GM12874 (cell line): ENCODE results near the gene ANKS3.

ENCODE experiments used
- CTCF ChIP-seq: IDR thresholded peaks from 2 replicates; pipeline ENCODE4 v1.5.1; 2011; ENCODE audit warnings: low read depth, mild to moderate bottlenecking, control low read depth, low read length, moderate library complexity; ENCODE audit not compliant: insufficient read depth

Gene ANKS3

GRCh38 chr16:4734063-4734729, at the start of gene ANKS3, which contains the start of gene DNAAF8:
ANKS3 (minus strand) TSS chr16:4734271; CDS start chr16:4730149, 4,122 bp downstream.
DNAAF8 (plus strand) TSS chr16:4734537; CDS start chr16:4736515, 1,978 bp downstream.
- no peak for TF ChIP-seq CTCF

- TF ChIP-seq CTCF: no peak
Measured at GRCh38 chr16:4783251-4783950, 49.3 kb upstream of the ANKS3 start.

GRCh38 chr16:4780235-4780634, 46.2 kb upstream of the ANKS3 start:
- no peak for TF ChIP-seq CTCF

- TF ChIP-seq CTCF: no peak
Measured at GRCh38 chr16:4778050-4778392, 44.0 kb upstream of the ANKS3 start.

- TF ChIP-seq CTCF: no peak
Measured at GRCh38 chr16:4777339-4778049, 43.4 kb upstream of the ANKS3 start.

GRCh38 chr16:4776141-4776705, 42.2 kb upstream of the ANKS3 start:
- TF ChIP-seq CTCF: no peak

- no peak for TF ChIP-seq CTCF
Measured at GRCh38 chr16:4775005-4775404, 40.9 kb upstream of the ANKS3 start.
